PFSK-1 (cell line): ENCODE results near the gene VCP.

Experiments
- FOXP2 ChIP-seq: optimal IDR thresholded peaks from 2 replicates; pipeline ENCODE3; 2011; ENCODE audit warnings: borderline replicate concordance, control low read depth, inconsistent platforms; ENCODE audit not compliant: insufficient read depth; ENCODE audit errors: extremely low read length, extremely low read depth
- POLR2AphosphoS5 ChIP-seq: IDR thresholded peaks from 2 replicates; pipeline ENCODE4 v1.6.1; 2012; ENCODE audit warnings: low read depth, mild to moderate bottlenecking, control low read depth, low read length, moderate library complexity
- SIN3A ChIP-seq: IDR thresholded peaks from 2 replicates; pipeline ENCODE4 v1.6.1; 2012; ENCODE audit warnings: mild to moderate bottlenecking, low read length, moderate library complexity, borderline replicate concordance; ENCODE audit not compliant: insufficient read depth
- TAF1 ChIP-seq: IDR thresholded peaks from 2 replicates; pipeline ENCODE4 v1.6.1; 2012; ENCODE audit warnings: low read length, control low read depth, borderline replicate concordance; ENCODE audit not compliant: insufficient read depth
- TF ChIP-seq, protein P1 (sequence below), 2 experiments: IDR thresholded peaks; 2 replicates each; pipeline versions ENCODE4 v1.6.1 to v1.8.0; 2011 to 2012; ENCODE audit warnings: low read depth in 2 of 2, low read length in 2 of 2, control low read depth in 1 of 2, inconsistent platforms in 1 of 2, mild to moderate bottlenecking in 1 of 2, moderate library complexity in 1 of 2; ENCODE audit not compliant: insufficient read depth in 1 of 2

VCP gene

DNA sequence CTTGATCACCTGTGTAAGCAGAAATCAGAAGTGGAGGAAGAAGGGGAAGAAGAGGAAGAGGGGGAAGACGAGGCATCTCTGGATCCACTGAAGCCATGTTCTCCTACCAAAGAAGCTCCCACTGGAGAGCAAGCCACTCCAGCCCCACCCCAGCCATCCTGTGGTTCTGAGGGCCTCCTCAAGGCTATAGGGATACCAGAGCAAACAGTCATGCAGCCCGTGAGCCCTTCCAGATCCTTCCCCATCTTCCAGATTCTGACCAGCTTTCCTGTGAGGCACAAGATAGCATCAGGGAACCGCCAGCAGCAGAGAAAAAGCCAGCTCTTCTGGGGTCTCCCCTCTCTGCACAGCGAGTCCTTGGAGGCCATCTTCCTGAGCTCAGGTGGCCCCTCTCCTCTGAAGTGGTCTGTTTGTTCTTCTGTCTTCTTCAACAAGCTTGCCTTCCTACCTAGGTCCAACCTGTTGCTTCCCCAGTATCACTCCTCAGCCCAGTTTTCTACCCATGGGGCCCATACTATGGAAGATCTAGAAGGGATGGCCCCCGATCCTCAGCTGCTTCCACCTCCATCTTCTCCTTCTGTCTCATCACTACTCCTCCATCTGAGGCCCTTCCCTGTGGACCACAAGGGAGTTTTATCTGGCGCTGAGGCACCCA, 29.4 kb downstream of the VCP start:
- TF ChIP-seq TAF1 (no peak), POLR2AphosphoS5 (no peak), SIN3A (no peak), FOXP2 (no peak)
- TF ChIP-seq, protein P1, sequence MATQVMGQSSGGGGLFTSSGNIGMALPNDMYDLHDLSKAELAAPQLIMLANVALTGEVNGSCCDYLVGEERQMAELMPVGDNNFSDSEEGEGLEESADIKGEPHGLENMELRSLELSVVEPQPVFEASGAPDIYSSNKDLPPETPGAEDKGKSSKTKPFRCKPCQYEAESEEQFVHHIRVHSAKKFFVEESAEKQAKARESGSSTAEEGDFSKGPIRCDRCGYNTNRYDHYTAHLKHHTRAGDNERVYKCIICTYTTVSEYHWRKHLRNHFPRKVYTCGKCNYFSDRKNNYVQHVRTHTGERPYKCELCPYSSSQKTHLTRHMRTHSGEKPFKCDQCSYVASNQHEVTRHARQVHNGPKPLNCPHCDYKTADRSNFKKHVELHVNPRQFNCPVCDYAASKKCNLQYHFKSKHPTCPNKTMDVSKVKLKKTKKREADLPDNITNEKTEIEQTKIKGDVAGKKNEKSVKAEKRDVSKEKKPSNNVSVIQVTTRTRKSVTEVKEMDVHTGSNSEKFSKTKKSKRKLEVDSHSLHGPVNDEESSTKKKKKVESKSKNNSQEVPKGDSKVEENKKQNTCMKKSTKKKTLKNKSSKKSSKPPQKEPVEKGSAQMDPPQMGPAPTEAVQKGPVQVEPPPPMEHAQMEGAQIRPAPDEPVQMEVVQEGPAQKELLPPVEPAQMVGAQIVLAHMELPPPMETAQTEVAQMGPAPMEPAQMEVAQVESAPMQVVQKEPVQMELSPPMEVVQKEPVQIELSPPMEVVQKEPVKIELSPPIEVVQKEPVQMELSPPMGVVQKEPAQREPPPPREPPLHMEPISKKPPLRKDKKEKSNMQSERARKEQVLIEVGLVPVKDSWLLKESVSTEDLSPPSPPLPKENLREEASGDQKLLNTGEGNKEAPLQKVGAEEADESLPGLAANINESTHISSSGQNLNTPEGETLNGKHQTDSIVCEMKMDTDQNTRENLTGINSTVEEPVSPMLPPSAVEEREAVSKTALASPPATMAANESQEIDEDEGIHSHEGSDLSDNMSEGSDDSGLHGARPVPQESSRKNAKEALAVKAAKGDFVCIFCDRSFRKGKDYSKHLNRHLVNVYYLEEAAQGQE (IDR thresholded peaks at IDR 0.05; ENCODE audit: insufficient read depth in 1 of 2, low read depth in 2 of 2, low read length in 2 of 2) = no peak

GRCh38 chr9:35042081-35042604, 30.3 kb downstream of the VCP start:
- no peak for TF ChIP-seq TAF1
- no peak for TF ChIP-seq FOXP2
- no peak for TF ChIP-seq SIN3A
- TF ChIP-seq, protein P1 (IDR thresholded peaks at IDR 0.05; ENCODE audit: insufficient read depth in 1 of 2, low read depth in 2 of 2, low read length in 2 of 2) = no peak
- no peak for TF ChIP-seq POLR2AphosphoS5

GRCh38 chr9:35035851-35036701, 36.3 kb downstream of the VCP start:
- no peak for TF ChIP-seq POLR2AphosphoS5
- TF ChIP-seq, protein P1 (IDR thresholded peaks at IDR 0.05; ENCODE audit: insufficient read depth in 1 of 2, low read depth in 2 of 2, low read length in 2 of 2) = no peak
- TF ChIP-seq FOXP2 = no peak
- no peak for TF ChIP-seq TAF1
- TF ChIP-seq SIN3A = no peak

GRCh38 chr9:35033101-35033500, 39.3 kb downstream of the VCP start:
- TF ChIP-seq FOXP2 (no peak), TAF1 (no peak), SIN3A (no peak), POLR2AphosphoS5 (no peak)

- no peak for TF ChIP-seq FOXP2
- no peak for TF ChIP-seq SIN3A
- TF ChIP-seq, protein P1 (IDR thresholded peaks at IDR 0.05; ENCODE audit: insufficient read depth in 1 of 2, low read depth in 2 of 2, low read length in 2 of 2) = no peak
- TF ChIP-seq TAF1 = no peak
- TF ChIP-seq POLR2AphosphoS5 = no peak
Observed at GRCh38 chr9:35029852-35030251, 42.6 kb downstream of the VCP start.
